Skin of body (tissue), 3 donors: ENCODE measurements around the gene SYT9. TPM values are rescaled to one million over a fixed set of nuclear protein-coding genes. Genes with fewer than 3 reads are reported as not detected.
A peak's percentile ranks its signal among the peaks of the same experiment; 100 is the strongest.
"Not testable (repeated sequence)": the region's sequence is repeated elsewhere in the genome, so short reads cannot be mapped to it uniquely, and the experiment has no call there.

Experiments used
- DNase-seq: peaks from one replicate; lab custom pipeline; 2025; lab: John Stamatoyannopoulos, UW
- small RNA-seq: library from RNA; depleted of rRNA; stranded (forward); fragments of <200 nt; gene quantifications from one replicate; pipeline ENCODE3, GENCODE V24; 2014; ENCODE audit warnings: low replicate concordance
- total RNA-seq: library from RNA; depleted of rRNA; stranded (reverse); fragments of >200 nt; gene quantifications from one replicate; pipeline ENCODE4 v1.2.3, GENCODE V29; 2014

SYT9 gene
- total RNA-seq, 1 donor from 2014 or later: 0.99 TPM

GRCh38 chr11:7499081-7499480 is 247.4 kb downstream of the SYT9 start:
- DNase-seq: no peak

GRCh38 chr11:7500251-7500650 is 248.5 kb downstream of the SYT9 start:
- DNase-seq: no peak

DNA sequence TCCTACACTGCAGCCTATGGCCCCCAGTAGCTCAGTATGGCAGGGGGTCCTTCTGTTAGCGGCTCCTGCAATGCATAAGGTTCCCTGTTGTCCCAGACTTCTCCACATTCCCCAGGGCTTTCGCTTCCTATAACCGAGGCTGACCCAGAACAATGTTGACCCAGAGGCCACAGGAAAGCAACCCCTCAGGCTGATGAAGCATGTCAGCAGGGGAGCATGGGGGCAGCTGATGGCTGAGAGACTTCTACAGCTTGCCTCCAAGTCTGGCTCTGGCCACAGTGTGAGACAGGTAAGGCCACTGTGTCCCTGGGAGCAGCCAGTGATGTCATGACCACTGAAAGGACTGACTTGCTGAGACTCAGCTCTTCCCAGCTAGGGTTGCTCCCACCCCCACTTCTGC is 249.5 kb downstream of the SYT9 start:
- DNase-seq: no peak

DNA sequence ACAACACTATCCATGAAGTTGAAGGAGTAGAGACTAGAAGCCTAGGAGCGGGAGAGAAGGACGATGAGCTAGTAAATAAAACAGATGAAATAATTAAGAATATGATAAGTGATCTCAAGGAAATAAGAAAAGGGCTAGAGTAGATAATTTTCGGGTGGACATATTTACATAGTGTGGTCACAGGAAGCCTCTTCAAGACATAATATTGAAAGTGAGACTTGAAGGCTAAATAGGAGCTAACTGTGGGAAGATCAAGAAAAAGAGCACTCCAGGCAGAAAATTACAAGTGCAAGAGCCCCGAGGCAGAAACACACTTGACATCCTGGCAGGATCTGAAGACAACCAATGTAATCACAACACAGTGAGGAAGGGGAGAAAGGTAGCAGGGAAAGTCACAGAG is 250.2 kb downstream of the SYT9 start:
- DNase-seq: no peak

- no peak for DNase-seq
These were observed 254.5 kb downstream of the SYT9 start for GRCh38 chr11:7506243-7506642.

- no peak for DNase-seq
These were observed 256.4 kb downstream of the SYT9 start for GRCh38 chr11:7508087-7508486.

GRCh38 chr11:7509966-7510365 is 258.3 kb downstream of the SYT9 start:
- DNase-seq: no peak

DNA sequence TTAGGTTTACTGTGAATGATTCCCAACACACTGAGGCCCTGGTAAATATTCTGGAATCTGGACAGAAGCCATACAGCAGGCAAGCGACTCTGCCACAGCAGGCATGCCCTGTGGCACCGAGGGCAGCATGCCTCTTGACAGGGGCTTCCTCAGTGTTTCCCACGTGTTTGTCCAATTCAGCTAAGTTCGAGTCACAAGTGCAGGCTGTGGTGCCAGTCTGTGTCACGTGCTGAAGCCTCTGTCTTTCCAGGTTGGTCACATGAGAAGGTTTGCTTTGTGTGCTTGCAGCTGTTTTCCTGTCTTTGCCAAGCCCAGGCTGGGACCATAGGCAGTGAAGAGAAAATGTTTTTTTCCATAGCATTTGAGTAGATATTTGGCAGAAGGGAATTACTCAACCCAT is 259.7 kb downstream of the SYT9 start:
- DNase-seq: peak; percentile 30

GRCh38 chr11:7512525-7513233 is 261.0 kb downstream of the SYT9 start:
- DNase-seq: no peak

DNA sequence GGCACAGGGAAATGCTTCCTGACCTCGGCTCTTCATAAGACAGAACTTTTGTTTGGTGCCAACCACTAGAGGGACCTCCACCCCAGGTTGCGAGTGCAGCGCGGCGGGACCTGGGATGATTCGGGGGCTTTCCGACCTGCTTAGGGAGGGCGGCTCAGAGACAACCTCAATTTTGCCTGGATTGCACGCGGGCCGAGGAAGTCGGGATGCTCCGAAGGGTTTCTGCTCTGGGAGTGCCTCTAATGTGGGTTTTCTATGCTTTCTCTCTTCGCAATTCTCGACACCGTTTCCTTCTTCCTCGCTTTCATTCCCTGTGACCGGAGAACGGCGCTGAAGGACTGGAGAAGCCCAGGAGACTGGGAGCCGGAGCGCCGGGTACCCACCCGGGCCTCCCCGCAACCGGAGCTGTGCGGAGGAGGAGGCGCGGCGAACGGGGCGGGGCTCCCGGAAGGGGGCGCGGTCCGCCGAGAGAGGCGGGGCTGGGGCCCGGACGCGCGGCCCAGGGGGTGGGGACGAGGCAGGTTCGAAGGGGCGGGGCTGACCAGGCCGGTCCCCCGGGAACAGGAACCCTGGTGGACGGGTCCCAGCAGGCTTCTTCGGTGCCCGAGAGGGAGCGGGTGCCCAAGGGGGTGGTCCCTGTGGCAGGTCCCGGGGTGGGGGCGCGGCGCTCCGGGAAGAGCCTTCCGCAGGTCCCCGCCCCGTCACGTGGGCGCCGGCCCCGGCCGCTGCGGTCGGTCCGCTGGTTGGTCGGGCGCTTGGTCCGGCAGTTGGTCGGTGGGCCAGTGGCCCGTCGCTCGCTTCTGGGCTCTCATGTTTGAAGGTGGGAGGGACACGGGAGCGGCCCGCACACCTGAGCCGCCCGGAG is 261.8 kb downstream of the SYT9 start, which contains the start of gene PPFIBP2:
Gene PPFIBP2 (plus strand): TSS at position 766 of the 865 bp plus-strand sequence. CDS start 35,477 bp downstream, outside the sequence.
- DNase-seq: peak; percentile 41

- DNase-seq: no peak
These were observed 262.4 kb downstream of the SYT9 start for GRCh38 chr11:7514099-7514591.

GRCh38 chr11:7515447-7515886 is 263.8 kb downstream of the SYT9 start:
- DNase-seq: no peak

DNA sequence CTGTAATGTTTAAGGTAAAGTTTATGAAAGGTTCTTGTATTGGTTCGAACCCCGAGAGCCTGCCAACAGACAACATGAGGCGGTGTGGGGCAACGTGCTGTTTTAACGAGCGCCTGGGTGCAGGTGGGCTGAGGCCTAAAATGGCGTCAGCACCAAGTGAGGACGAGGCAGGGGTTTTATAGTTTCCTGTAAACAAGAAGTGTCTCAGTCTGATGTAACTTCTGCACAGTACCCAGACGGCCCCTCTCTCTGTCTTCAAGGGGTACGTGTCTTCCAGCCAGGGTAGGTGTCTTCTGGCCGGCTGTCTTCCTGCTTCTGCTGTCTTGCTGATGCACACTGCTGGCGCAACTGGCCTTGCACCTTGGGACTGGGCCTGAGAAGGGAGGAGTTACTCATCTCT is 264.8 kb downstream of the SYT9 start:
- DNase-seq: no peak

DNA sequence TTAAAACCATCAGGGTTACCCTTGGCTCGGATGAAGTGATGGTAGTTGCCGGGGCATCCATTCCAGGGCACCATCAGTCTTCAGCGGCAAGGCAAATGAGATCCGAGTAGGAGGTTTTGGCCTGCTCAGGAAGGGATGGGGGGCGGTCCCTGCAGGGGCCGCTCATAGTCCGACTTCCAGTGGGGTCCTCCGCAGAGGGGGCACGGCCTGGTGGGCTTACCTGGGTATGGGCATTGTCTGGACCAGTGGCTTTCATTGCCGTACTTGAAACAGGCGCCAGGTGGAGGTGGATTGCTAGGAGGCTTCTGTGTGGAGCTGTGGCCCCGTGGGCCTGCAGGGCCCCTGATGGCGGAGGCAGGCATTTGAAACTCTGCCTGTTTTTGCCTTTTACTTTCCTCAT is 266.0 kb downstream of the SYT9 start:
- DNase-seq: not testable (repeated sequence)

Small RNA genes within 50 kb of the gene (small RNA-seq; reads per million reads assigned to genes)
- not detected for gene MIR302E

Other genes starting within 250 kb of the SYT9 start
- 4.5 TPM for gene ZNF214, start 231.6 kb upstream of the SYT9 start, total RNA-seq
- gene NLRP14, start 231.4 kb upstream of the SYT9 start, total RNA-seq: 0.20 TPM
- not detected for gene RBMXL2, start 162.9 kb upstream of the SYT9 start, total RNA-seq
- 25.5 TPM for gene OLFML1, start 233.6 kb downstream of the SYT9 start, total RNA-seq